Suprapubic skin (tissue), 4 donors: ENCODE results near the gene GATAD1. TPM values are rescaled to one million over a fixed set of nuclear protein-coding genes. Genes with fewer than 3 reads are reported as not detected.

ENCODE experiments used
- DNase-seq, 2 donors: peaks; one replicate each; pipeline ENCODE4 v3.0.0-alpha.2; 2019; ENCODE audit warnings: low spot score in 2 of 2
- H3K27ac ChIP-seq: fragments of 200-600 bp; sonication (generic); one replicate; pipeline ENCODE4 v1.5.1; 2019
- H3K27me3 ChIP-seq: fragments of 200-600 bp; sonication (generic); one replicate; pipeline ENCODE4 v1.5.1; 2019
- H3K36me3 ChIP-seq: fragments of 200-600 bp; sonication (generic); one replicate; pipeline ENCODE4 v1.5.1; 2019
- H3K4me1 ChIP-seq: fragments of 200-600 bp; sonication (generic); one replicate; pipeline ENCODE4 v1.5.1; 2019
- H3K4me3 ChIP-seq: fragments of 200-600 bp; sonication (generic); one replicate; pipeline ENCODE4 v1.5.1; 2019; ENCODE audit warnings: mild to moderate bottlenecking
- H3K9me3 ChIP-seq: fragments of 200-600 bp; sonication (generic); one replicate; pipeline ENCODE4 v1.5.1; 2019
- CTCF ChIP-seq, 2 donors: fragments of 200-600 bp in 1 of 2; fragments of 450-650 bp in 1 of 2; sonication (generic) in 1 of 2; IDR thresholded peaks; one replicate each; pipeline ENCODE4 v1.5.1; 2016 to 2019; ENCODE audit warnings: antibody characterized with exemption in 2 of 2, mild to moderate bottlenecking in 1 of 2, moderate library complexity in 1 of 2
- EP300 ChIP-seq: sonication (generic); formaldehyde crosslinking; IDR thresholded peaks from one replicate; pipeline ENCODE4 v1.6.1; 2017; ENCODE audit warnings: antibody characterized with exemption
- POLR2A ChIP-seq, 2 donors: fragments of 450-650 bp; IDR thresholded peaks; one replicate each; pipeline ENCODE4 v1.6.1; 2017; ENCODE audit warnings: antibody characterized with exemption in 2 of 2, mild to moderate bottlenecking in 2 of 2, moderate library complexity in 2 of 2
- POLR2AphosphoS5 ChIP-seq, 3 donors: sonication (generic); formaldehyde crosslinking; IDR thresholded peaks; one replicate each; pipeline ENCODE4 v1.6.1; 2017; ENCODE audit warnings: antibody characterized with exemption in 3 of 3
- WGBS: methylation state at CpG from one replicate; pipeline ENCODE4 v1.1.5; 2018; 5-methylcytosine and 5-hydroxymethylcytosine counted together
- total RNA-seq, 4 donors: library from RNA; depleted of rRNA; stranded (reverse); fragments of >200 nt; gene quantifications; one replicate each; pipeline ENCODE4 v1.1.0, GENCODE V29; 2016

The GATAD1 gene
- total RNA-seq, 4 donors from 2014 or later = 11.6 to 70.6 (median 17.8) TPM

- no peaks in the 10 kb centered on the region for H3K27me3 ChIP-seq
- no peaks in the 10 kb centered on the region for H3K4me1 ChIP-seq
- peaks cover 83% of the 10 kb centered on the region for H3K36me3 ChIP-seq
- TF ChIP-seq EP300 = no peak
- TF ChIP-seq CTCF (IDR thresholded peaks at IDR 0.05) = no peak
- TF ChIP-seq POLR2A (IDR thresholded peaks at IDR 0.05) = no peak
- no peak for TF ChIP-seq POLR2AphosphoS5 (IDR thresholded peaks at IDR 0.05)
- no peak for DNase-seq
- no peak overlapping the region for H3K4me3 ChIP-seq
- no peaks in the 10 kb centered on the region for H3K9me3 ChIP-seq
- no peak overlapping the region for H3K27ac ChIP-seq
Measured at GRCh38 chr7:92487804-92488203, 40.5 kb downstream of the GATAD1 start.

DNA sequence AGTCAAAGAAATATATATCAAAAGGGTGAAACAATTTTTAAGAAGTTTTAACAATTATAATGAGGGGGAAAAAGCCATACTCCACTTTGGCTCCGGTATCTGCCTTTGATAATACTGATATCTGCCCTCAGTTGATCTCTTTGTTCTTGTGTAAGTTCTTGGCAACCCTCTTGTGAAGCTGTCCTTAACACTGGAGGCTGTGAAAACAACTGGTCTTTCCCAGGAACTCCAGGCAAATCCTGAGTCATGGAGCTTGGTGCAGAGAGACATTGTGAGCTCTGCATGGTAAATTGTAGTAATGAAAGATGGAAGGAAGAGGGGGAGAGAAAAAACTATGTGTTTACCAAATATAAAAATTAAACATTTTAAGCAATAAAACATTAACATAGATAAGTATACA lies 42.4 kb downstream of the GATAD1 start:
- no peak for TF ChIP-seq EP300
- H3K36me3 ChIP-seq = peaks cover 92% of the 10 kb centered on the region
- no peak for DNase-seq
- no peak overlapping the region for H3K4me3 ChIP-seq
- no peaks in the 10 kb centered on the region for H3K4me1 ChIP-seq
- H3K27ac ChIP-seq = no peak overlapping the region
- H3K27me3 ChIP-seq = no peaks in the 10 kb centered on the region
- no peaks in the 10 kb centered on the region for H3K9me3 ChIP-seq
- WGBS = 83% methylated on average over 1 of the region's 1 CpG

DNA sequence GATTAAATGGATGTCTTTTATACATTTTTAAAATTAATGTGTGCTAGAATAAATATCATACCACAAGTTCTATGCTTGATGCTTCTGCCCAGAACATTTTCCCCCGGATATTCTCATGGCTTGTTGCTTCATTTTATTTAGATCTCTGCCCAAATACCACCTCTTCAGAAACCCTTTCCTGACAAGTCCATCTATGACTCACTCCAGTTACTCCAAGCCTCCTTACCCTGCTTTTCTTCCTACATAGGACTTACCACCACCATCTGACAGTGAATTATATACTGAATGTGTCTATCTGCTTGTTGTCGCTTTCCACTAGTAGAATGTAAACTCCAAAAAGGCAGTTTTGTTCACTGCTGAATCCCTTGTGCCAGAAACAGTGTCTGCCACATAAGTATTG lies 49.6 kb downstream of the GATAD1 start:
- Histone ChIP-seq H3K9me3 (no peaks in the 10 kb centered on the region), H3K4me3 (no peak overlapping the region), H3K27me3 (no peaks in the 10 kb centered on the region), H3K27ac (no peak overlapping the region), H3K4me1 (no peaks in the 10 kb centered on the region), H3K36me3 (peaks cover 84% of the 10 kb centered on the region)
- DNase-seq = no peak
- TF ChIP-seq POLR2A (IDR thresholded peaks at IDR 0.05) = no peak
- TF ChIP-seq POLR2AphosphoS5 (IDR thresholded peaks at IDR 0.05) = no peak
- TF ChIP-seq EP300 = no peak
- no peak for TF ChIP-seq CTCF (IDR thresholded peaks at IDR 0.05)
- 90% methylated on average over 2 of the region's 2 CpGs for WGBS

DNA sequence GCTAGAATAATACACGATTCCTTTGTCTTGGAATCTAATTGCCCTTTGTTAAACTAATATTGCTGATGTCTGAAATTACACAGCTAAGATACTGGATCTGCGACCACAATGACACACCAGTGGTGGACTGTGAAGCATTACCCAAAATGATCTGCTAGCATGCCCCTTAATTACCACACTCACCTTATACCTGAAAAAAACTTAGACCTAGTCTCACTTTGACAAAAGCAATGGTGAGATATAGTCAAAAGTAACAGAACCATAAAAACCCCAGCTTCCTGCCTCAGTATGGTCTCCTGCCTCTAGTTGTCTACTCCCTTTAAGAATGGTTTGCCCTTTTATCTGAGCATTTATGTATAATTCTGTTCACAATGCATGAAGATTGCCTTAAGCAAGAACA lies 51.3 kb downstream of the GATAD1 start:
- H3K27me3 ChIP-seq = no peaks in the 10 kb centered on the region
- H3K9me3 ChIP-seq = no peaks in the 10 kb centered on the region
- no peaks in the 10 kb centered on the region for H3K4me1 ChIP-seq
- no peak for DNase-seq
- no peak for TF ChIP-seq POLR2A (IDR thresholded peaks at IDR 0.05)
- peaks cover 90% of the 10 kb centered on the region for H3K36me3 ChIP-seq
- no peak overlapping the region for H3K4me3 ChIP-seq
- 95% methylated on average over 2 of the region's 2 CpGs for WGBS
- H3K27ac ChIP-seq = no peak overlapping the region

- Histone ChIP-seq H3K27ac (no peak overlapping the region), H3K4me3 (no peak overlapping the region), H3K9me3 (no peaks in the 10 kb centered on the region), H3K36me3 (peaks cover 82% of the 10 kb centered on the region), H3K27me3 (no peaks in the 10 kb centered on the region), H3K4me1 (no peaks in the 10 kb centered on the region)
- no peak for DNase-seq
- WGBS = 86% methylated on average over 2 of the region's 2 CpGs
- TF ChIP-seq POLR2AphosphoS5 (IDR thresholded peaks at IDR 0.05) (no peak), CTCF (IDR thresholded peaks at IDR 0.05) (no peak)
Measured at GRCh38 chr7:92503767-92504166, 56.5 kb downstream of the GATAD1 start.

DNA sequence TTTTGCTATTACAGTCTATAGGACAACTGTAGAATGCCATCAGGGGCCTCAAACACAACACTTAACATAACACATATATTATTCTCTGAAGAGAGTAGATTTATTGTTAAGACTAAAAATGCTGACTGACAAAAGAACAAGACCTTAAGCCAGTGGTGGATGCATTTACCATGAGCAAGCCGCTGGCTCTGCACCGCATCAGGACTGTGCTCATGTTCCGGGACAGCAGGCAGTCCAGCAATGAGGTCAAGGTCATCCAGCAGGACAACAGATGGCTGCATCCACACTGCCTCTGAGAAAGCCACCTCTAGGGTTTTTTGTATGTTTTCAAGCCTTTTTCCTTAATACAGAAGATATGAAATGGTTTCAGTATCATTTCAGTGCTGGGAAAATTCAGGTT lies 57.3 kb downstream of the GATAD1 start:
- Histone ChIP-seq H3K4me1 (no peaks in the 10 kb centered on the region), H3K9me3 (no peaks in the 10 kb centered on the region), H3K27ac (no peak overlapping the region), H3K27me3 (no peaks in the 10 kb centered on the region), H3K4me3 (no peak overlapping the region), H3K36me3 (peaks cover 74% of the 10 kb centered on the region)
- DNase-seq = no peak
- WGBS = 98% methylated on average over 3 of the region's 3 CpGs
- TF ChIP-seq POLR2AphosphoS5 (IDR thresholded peaks at IDR 0.05) (no peak), EP300 (no peak), CTCF (IDR thresholded peaks at IDR 0.05) (no peak), POLR2A (IDR thresholded peaks at IDR 0.05) (no peak)
